GM21528 (cell line): ENCODE measurements around the gene SETD7.
A peak's percentile ranks its signal among the peaks of the same experiment; 100 is the strongest.

ENCODE experiments used
- ATAC-seq: cut with Tn5 transposase; IDR thresholded peaks from one replicate; pipeline ENCODE4 v1.9.1; 2021; ENCODE audit warnings: mild to moderate bottlenecking, moderate library complexity; ENCODE audit not compliant: unreplicated experiment, low FRiP score

The SETD7 gene

DNA sequence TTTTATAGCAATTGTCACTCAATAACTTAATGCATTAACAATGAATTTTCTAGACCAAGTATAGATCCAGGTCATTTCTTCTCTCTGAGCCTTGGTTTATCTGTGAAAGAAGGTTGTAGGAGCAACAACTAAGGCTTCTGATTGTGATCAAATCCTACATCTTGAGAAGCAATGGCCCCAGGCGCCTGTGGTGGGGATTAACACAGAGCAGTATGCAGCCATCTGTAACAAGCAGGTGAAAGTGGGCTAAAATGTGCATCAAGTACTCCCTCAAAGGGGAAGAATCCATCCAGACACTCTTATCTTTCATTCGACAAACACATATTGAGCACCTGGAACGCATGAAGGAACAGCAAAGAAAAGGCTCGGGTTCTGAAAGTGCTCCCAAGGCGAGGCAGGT is 19.1 kb upstream of the SETD7 start:
- ATAC-seq: no peak

DNA sequence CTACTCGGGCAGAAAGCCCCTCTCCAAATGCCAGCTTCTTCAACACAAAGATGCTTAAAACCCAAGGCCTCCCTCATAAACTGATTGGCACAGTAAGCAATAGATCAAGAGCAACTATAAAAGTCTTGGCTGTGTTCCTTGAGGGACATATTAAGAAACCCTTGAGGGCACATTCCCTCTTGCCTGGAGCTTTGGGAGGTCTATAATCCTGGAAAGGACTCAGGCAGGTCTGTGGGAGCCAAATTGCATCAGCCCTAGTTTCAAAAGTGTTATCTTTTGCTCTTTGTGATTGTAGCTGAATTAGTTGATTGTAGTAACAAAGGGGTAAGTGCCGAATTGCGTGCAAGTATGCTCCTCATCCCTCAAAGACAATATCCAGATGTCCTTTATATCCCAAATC is 18.6 kb upstream of the SETD7 start:
- ATAC-seq: no peak

DNA sequence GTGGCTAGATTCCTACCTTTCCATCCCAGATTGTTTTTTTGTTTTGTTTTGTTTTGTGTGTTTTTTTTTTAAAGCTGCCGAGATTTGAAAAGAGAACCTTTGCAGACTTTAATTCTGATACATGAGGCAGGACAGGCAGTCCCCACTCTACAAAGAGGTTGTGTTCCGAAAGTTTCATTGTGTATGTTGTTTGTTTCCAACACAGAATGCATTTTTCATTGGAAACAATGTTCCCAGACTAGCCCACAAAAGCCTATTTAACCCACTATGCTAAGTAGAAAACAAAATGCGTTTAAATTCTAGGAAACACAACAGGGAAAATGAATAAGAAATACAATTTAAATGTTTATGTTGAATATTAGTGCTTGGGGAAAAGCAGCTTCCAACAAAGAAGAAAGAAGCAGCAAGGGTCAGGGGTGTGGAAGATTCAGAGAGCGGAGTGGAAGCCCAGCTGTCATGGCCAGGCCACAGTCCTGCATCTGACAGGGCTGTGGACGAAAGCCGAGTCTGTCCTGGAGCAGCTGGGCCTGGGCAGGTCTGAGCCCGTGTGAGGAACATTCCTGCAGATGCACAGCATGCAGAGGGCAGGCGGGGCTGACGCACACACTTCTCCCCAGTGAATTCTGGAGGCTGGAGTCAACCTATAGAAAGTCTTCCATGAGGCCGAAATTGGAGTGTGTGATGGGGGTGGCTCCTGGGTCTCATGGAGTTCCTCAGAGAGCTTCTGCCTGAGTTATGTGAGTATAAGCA is 12.4 kb upstream of the SETD7 start:
- ATAC-seq: no peak

- ATAC-seq: no peak
These were observed 11.3 kb upstream of the SETD7 start for GRCh38 chr4:139567159-139567870.

DNA sequence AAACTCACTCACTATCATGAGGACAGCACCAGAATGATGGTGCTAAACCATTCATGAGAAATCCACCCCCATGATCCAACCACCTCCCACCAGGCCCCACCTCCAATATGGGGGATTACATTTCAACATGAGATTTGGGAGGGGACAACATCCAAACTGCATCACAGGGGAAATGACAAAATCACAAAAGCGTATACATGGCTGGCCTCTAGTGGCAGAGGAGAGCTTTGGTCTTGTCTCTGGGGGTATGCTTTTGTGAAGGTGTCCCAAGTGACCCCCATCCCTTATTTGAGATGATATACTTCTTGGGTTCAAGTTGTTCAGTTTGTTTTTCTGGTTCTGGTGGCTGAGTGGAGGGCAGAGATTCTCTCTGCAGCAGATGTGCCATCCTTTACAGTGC is 8.5 kb upstream of the SETD7 start:
- no peak for ATAC-seq

DNA sequence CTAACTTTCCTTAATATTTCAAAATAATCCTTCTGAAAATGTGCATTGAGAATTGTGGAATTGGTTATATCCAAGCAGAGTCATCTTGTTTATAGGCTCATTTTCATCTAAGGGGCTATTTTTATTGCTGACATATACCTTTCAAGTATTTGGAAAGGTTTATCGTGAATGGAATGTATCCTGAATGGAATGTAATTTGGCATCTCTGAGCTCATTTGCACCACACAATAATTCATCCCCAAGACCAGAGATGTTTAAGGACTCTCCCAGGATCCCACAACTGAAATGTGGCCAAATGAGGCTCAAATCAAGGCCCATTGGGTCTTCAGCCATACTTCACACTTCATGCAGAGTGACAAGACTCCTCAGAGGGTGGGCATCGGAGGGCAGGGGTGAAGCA is 7.5 kb upstream of the SETD7 start:
- ATAC-seq: no peak

DNA sequence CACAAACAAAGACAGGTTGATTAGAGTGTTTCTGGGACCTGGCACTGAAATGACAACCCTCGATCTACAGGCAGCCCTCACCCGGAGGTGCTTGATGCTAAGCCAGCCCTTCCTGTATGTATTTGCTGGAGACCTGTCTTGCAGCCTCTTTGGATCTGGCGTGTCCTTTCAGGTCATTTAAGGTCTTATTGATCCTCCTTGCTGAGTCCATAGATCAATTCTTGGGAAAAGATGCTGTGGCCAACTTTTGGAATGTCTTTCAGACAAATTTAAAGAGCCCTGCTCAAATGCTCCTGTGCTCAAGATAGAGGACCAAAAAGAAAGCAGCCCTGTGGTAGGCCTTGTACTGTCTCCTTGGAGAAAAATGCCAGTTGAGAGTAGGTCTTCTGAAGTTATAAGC is 6.8 kb upstream of the SETD7 start:
- ATAC-seq: no peak

DNA sequence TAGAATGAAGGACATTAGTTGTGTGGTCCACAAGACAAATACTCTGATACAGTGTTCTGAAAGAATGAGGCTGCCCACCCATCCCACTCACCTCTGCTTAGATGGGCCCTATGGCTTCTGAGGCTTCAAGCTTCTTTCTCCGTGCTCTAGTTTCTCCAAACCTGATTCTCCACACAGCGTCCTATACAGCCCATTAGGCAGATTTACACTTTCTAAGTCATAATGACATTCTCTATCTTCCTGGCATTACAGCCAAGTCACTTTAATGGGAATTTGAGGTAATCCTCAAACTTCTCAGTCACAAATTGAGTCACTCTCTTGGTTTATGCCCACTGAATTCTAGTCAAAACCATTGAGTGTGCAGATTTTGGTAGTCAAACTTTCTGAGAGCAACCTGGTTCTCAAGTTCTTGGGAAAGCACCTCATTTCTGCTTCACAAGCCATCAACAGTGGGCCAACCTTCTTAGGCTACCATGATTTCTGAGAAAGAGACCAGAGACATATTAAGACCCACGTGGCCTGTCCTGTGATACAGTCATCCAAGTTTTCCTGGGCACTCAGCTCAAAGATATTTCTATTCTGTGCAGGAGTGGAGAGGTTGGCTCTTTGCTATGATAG is 6.2 kb upstream of the SETD7 start:
- ATAC-seq: no peak

- no peak for ATAC-seq
These were observed 4.5 kb upstream of the SETD7 start for GRCh38 chr4:139560406-139561104.

- no peak for ATAC-seq
These were observed 3.7 kb upstream of the SETD7 start for GRCh38 chr4:139559687-139560086.

DNA sequence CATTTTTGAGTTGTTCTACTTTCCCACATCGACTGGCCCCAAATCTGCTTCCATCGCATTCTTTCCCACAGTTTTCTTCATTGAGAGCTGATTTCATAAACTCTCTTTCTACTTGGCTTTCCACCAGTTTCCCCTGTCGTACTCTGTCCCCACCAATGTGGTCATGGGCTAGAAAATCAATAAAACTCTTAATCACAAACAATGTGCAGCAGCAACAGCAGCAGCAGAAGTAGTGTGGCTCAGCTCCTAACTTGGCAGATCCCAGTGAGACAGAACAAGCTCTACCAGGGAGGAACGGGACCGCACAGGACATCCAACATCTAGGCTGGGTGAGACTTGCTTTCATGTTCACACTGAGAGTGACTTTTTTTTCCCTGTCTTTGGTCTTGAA is 3.1 kb upstream of the SETD7 start:
- ATAC-seq: no peak

DNA sequence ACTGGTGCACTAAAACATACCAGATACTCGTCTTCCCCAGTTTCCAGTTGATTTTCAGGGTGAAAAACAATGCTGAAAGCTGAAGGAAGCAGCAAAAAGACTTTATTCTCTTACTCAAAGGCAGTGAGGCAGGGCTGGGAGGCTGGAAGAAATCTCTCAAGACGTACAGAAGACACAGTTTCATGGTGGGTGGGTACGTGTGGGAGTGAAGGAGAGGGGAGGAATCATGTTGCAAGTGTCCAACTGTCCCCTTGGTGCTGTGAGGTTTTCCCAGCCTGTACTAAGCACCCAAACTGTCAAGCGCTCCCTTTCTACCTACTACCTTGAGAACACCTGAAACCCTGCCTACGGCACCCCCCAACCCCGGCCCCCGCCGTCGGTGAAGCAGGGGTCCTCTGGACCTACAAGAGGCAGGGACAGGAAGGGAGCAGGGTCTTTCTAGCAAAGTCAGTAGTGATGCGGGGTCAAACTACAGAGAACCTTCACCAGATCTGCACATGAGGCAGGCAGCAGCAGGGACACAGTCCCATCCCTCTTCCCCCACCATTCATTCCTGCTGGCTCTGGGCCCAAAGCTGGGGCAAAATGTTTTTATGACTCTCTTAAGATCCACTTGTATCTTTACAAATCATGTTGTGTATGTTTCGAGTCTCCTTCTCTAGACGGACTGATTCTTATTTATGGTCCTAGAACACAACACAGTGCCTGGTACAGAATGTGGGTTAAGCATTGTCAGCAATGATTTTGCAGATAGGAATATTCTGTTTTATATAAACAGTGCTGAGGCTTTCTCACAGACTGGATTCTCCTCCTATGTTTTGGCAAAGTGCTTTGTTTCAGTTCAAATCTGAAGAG is 2.4 kb upstream of the SETD7 start:
- ATAC-seq: no peak

- no peak for ATAC-seq
These were observed 1.6 kb upstream of the SETD7 start for GRCh38 chr4:139557556-139558110.

DNA sequence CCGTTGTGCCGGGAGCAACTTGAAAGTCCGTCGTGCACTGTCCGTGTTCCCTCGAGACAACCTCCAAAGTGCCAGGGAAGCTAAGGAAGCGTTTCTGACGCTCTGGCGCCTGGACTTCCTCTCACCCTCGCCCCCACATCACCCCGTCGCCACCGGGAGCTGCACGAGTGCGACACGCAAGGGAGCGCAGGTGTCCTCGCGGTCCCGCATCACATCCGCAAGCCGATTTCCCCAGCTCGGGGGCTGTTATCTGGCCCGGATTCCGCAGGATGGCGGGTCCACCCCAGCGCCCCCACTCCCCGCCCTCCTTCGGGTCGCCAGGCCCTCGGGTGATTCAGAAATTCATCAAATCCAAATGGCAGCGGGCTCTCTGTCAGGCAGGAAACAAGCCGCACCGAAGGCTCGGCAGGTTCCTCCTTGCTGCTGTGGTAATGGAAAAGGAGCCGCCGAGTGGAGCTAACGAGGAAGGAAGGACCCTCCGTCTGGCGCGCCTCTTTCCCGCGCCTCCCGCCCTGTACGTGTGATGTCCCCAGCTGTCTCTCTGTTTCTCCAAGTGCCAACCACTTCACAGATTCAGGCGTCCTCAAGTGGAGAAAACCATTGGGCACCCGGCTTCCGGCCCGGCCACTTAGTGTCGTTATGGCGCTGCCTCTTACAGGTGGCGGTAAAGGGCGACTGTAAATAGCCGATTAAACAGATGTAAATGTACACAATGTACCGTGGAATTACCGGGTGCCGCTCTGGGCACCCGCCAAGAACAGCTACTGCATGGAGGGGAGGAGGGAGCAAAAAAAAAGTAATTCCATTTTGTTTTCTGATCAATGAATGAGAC is 921 bp upstream of the SETD7 start:
- peak; percentile 41 for ATAC-seq

DNA sequence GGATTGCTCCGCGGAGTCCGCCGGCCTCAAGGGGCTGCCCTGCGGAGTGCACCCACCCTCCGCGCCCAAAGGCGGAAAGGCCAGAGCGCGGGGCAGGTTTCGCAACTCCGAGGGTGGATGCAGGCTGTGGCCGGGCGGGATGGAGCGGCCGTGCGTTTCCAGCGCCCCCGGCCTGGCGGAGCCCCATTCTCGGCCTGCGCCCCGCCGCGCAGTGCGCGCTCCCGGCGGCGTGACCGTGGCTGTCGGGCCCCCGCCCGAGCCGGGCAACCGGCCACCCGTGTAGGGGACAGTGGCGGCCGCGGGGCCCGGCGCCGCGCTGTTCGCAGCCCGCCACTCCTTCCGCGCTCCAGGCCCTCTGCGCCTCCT is 331 bp downstream of the SETD7 start:
- peak; percentile 35 for ATAC-seq

GRCh38 chr4:139554893-139555704 is 920 bp downstream of the SETD7 start:
- peak; percentile 40 for ATAC-seq

DNA sequence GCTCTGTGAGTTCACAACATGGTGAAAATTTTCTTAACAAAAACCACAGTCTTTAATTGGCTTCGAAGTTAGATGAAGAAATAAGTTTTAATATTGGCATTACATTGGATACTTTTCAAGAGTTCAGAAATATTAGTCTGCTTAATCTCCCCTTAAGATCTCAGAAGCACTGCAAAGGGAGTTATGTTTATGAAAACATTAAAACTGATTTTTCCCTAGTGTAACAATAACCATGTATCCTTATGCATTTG is 1.5 kb downstream of the SETD7 start:
- ATAC-seq: no peak

DNA sequence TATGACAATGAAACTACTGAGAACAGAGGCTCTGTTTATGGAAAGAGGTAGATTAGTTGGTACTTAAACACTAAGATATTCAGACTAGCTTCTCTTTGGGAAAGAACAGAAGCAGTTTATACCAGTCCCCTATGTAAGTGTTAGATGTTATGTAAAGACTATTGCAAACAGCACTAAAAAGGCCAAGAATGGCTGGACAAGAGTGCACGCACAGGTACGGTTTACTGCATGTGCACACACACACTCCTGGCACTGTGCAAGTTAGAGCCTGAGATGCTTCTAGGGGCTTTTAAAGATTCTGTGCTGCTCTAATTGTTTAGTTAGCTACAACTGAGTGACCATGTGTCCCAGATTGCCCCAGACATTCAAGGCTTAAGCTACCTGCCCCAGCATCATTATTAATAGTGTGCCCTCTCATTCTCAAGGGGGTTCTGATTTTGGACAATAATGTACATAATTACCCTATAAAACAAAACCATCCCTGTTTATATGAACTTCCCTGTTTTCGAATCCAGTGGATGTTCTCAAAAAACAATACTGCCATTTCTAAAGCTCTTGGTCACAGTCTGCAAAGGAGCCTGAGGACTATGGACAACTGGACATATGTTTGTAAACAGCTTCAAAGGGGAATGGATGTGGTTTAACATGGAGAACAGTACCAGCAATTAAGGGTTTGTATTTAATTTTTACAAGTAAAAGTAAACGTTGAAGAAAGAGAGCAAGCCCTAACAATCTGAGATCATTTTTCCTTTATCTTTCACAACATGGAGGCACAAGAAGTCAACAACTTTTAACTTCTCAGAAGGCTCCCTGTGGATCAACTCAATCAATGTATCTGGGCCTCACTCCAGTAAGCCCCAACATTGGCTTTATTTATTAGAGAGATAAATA is 2.0 kb downstream of the SETD7 start:
- ATAC-seq: no peak
